ENCODE measurements around the gene APOL3.
"Not testable (repeated sequence)": the region's sequence is repeated elsewhere in the genome, so short reads cannot be mapped to it uniquely, and the experiment has no call there.

The APOL3 gene

GRCh38 chr22:36160499-36160942 is at the start of gene APOL3:
TSS of gene APOL3 (minus strand) at chr22:36160755. CDS start at chr22:36149055, 11,700 bp downstream.
- Histone ChIP-seq H3K9ac (ENCODE audit: low read length) (peak within 1 kb of the TSS; percentile 57), H3K4me3 (ENCODE audit: low read length) (peak within 1 kb of the TSS; percentile 70), H3K4me1 (ENCODE audit: control insufficient read depth, insufficient read depth, low read length) (peaks cover 39% of the 10 kb centered on the region)

GRCh38 chr22:36210224-36210623 is 49.7 kb upstream of the APOL3 start:
- no peaks in the 10 kb centered on the region for H3K4me1 ChIP-seq (ENCODE audit: control insufficient read depth, insufficient read depth, low read length)
- H3K4me3 ChIP-seq (ENCODE audit: low read length): no peak overlapping the region
- H3K27me3 ChIP-seq (ENCODE audit: control insufficient read depth, insufficient read depth, low read length): no peaks in the 10 kb centered on the region
- no peak overlapping the region for H3K9ac ChIP-seq (ENCODE audit: low read length)
- H3K9me3 ChIP-seq (ENCODE audit: control insufficient read depth, low read length): no peaks in the 10 kb centered on the region
- H3K36me3 ChIP-seq (ENCODE audit: control insufficient read depth, insufficient read depth, low read length): no peaks in the 10 kb centered on the region

More at GRCh38 chr22:36160499-36160942, at the start of gene APOL3:
- H3K36me3 ChIP-seq (ENCODE audit: control insufficient read depth, insufficient read depth, low read length): no peaks in the 10 kb centered on the region
- no peaks in the 10 kb centered on the region for H3K9me3 ChIP-seq (ENCODE audit: control insufficient read depth, low read length)
- H3K27me3 ChIP-seq (ENCODE audit: control insufficient read depth, insufficient read depth, low read length): no peaks in the 10 kb centered on the region

- not testable (repeated sequence) for H3K4me1 ChIP-seq (ENCODE audit: control insufficient read depth, insufficient read depth, low read length); H3K27me3 ChIP-seq (ENCODE audit: control insufficient read depth, insufficient read depth, low read length); H3K4me3 ChIP-seq (ENCODE audit: low read length); H3K9me3 ChIP-seq (ENCODE audit: control insufficient read depth, low read length); H3K36me3 ChIP-seq (ENCODE audit: control insufficient read depth, insufficient read depth, low read length); H3K9ac ChIP-seq (ENCODE audit: low read length)
Measured at GRCh38 chr22:36209488-36209908, 48.9 kb upstream of the APOL3 start.

- no peaks in the 10 kb centered on the region for H3K9me3 ChIP-seq (ENCODE audit: control insufficient read depth, low read length)
- H3K36me3 ChIP-seq (ENCODE audit: control insufficient read depth, insufficient read depth, low read length): no peaks in the 10 kb centered on the region
- no peaks in the 10 kb centered on the region for H3K27me3 ChIP-seq (ENCODE audit: control insufficient read depth, insufficient read depth, low read length)
- H3K9ac ChIP-seq (ENCODE audit: low read length): no peak overlapping the region
- H3K4me3 ChIP-seq (ENCODE audit: low read length): no peak overlapping the region
- peaks cover 3% of the 10 kb centered on the region for H3K4me1 ChIP-seq (ENCODE audit: control insufficient read depth, insufficient read depth, low read length)
Measured at GRCh38 chr22:36208914-36209313, 48.4 kb upstream of the APOL3 start.

- Histone ChIP-seq H3K36me3 (ENCODE audit: control insufficient read depth, insufficient read depth, low read length) (no peaks in the 10 kb centered on the region), H3K9me3 (ENCODE audit: control insufficient read depth, low read length) (no peaks in the 10 kb centered on the region), H3K4me1 (ENCODE audit: control insufficient read depth, insufficient read depth, low read length) (peaks cover 7% of the 10 kb centered on the region), H3K27me3 (ENCODE audit: control insufficient read depth, insufficient read depth, low read length) (no peaks in the 10 kb centered on the region), H3K4me3 (ENCODE audit: low read length) (no peak overlapping the region), H3K9ac (ENCODE audit: low read length) (no peak overlapping the region)
Measured at GRCh38 chr22:36208162-36208765, 47.7 kb upstream of the APOL3 start.

GRCh38 chr22:36206255-36206654 is 45.7 kb upstream of the APOL3 start:
- H3K4me1 ChIP-seq (ENCODE audit: control insufficient read depth, insufficient read depth, low read length): peaks cover 16% of the 10 kb centered on the region
- no peaks in the 10 kb centered on the region for H3K36me3 ChIP-seq (ENCODE audit: control insufficient read depth, insufficient read depth, low read length)
- no peaks in the 10 kb centered on the region for H3K27me3 ChIP-seq (ENCODE audit: control insufficient read depth, insufficient read depth, low read length)
- H3K9ac ChIP-seq (ENCODE audit: low read length): no peak overlapping the region
- no peak overlapping the region for H3K4me3 ChIP-seq (ENCODE audit: low read length)
- no peaks in the 10 kb centered on the region for H3K9me3 ChIP-seq (ENCODE audit: control insufficient read depth, low read length)

GRCh38 chr22:36205573-36205972 is 45.0 kb upstream of the APOL3 start:
- not testable (repeated sequence) for H3K4me3 ChIP-seq (ENCODE audit: low read length); H3K9me3 ChIP-seq (ENCODE audit: control insufficient read depth, low read length); H3K9ac ChIP-seq (ENCODE audit: low read length); H3K27me3 ChIP-seq (ENCODE audit: control insufficient read depth, insufficient read depth, low read length); H3K36me3 ChIP-seq (ENCODE audit: control insufficient read depth, insufficient read depth, low read length)
- H3K4me1 ChIP-seq (ENCODE audit: control insufficient read depth, insufficient read depth, low read length): peaks cover 16% of the 10 kb centered on the region

- H3K9me3 ChIP-seq (ENCODE audit: control insufficient read depth, low read length): no peaks in the 10 kb centered on the region
- H3K27me3 ChIP-seq (ENCODE audit: control insufficient read depth, insufficient read depth, low read length): no peaks in the 10 kb centered on the region
- peaks cover 16% of the 10 kb centered on the region for H3K4me1 ChIP-seq (ENCODE audit: control insufficient read depth, insufficient read depth, low read length)
- H3K4me3 ChIP-seq (ENCODE audit: low read length): peak overlapping the region; percentile 45
- peak overlapping the region; percentile 49 for H3K9ac ChIP-seq (ENCODE audit: low read length)
- no peaks in the 10 kb centered on the region for H3K36me3 ChIP-seq (ENCODE audit: control insufficient read depth, insufficient read depth, low read length)
Measured at GRCh38 chr22:36204632-36205015, 44.1 kb upstream of the APOL3 start.

GRCh38 chr22:36204001-36204631 is 43.6 kb upstream of the APOL3 start:
- Histone ChIP-seq H3K4me1 (ENCODE audit: control insufficient read depth, insufficient read depth, low read length) (peaks cover 16% of the 10 kb centered on the region), H3K9me3 (ENCODE audit: control insufficient read depth, low read length) (no peaks in the 10 kb centered on the region), H3K4me3 (ENCODE audit: low read length) (peak overlapping the region; percentile 45), H3K36me3 (ENCODE audit: control insufficient read depth, insufficient read depth, low read length) (no peaks in the 10 kb centered on the region), H3K27me3 (ENCODE audit: control insufficient read depth, insufficient read depth, low read length) (no peaks in the 10 kb centered on the region), H3K9ac (ENCODE audit: low read length) (peak overlapping the region; percentile 49)

GRCh38 chr22:36203441-36203840 is 42.9 kb upstream of the APOL3 start:
- H3K27me3 ChIP-seq (ENCODE audit: control insufficient read depth, insufficient read depth, low read length); H3K9ac ChIP-seq (ENCODE audit: low read length); H3K4me3 ChIP-seq (ENCODE audit: low read length); H3K9me3 ChIP-seq (ENCODE audit: control insufficient read depth, low read length); H3K36me3 ChIP-seq (ENCODE audit: control insufficient read depth, insufficient read depth, low read length): not testable (repeated sequence)
- H3K4me1 ChIP-seq (ENCODE audit: control insufficient read depth, insufficient read depth, low read length): peaks cover 16% of the 10 kb centered on the region

GRCh38 chr22:36202906-36203305 is 42.4 kb upstream of the APOL3 start:
- H3K4me3 ChIP-seq (ENCODE audit: low read length); H3K27me3 ChIP-seq (ENCODE audit: control insufficient read depth, insufficient read depth, low read length); H3K9me3 ChIP-seq (ENCODE audit: control insufficient read depth, low read length); H3K36me3 ChIP-seq (ENCODE audit: control insufficient read depth, insufficient read depth, low read length); H3K9ac ChIP-seq (ENCODE audit: low read length): not testable (repeated sequence)
- H3K4me1 ChIP-seq (ENCODE audit: control insufficient read depth, insufficient read depth, low read length): peaks cover 16% of the 10 kb centered on the region

- no peaks in the 10 kb centered on the region for H3K27me3 ChIP-seq (ENCODE audit: control insufficient read depth, insufficient read depth, low read length)
- peak within 1 kb of the TSS; percentile 55 for H3K9ac ChIP-seq (ENCODE audit: low read length)
- H3K9me3 ChIP-seq (ENCODE audit: control insufficient read depth, low read length): no peaks in the 10 kb centered on the region
- H3K4me3 ChIP-seq (ENCODE audit: low read length): no peak within 1 kb of the TSS
- peaks cover 22% of the 10 kb centered on the region for H3K4me1 ChIP-seq (ENCODE audit: control insufficient read depth, insufficient read depth, low read length)
- H3K36me3 ChIP-seq (ENCODE audit: control insufficient read depth, insufficient read depth, low read length): no peaks in the 10 kb centered on the region
Measured at GRCh38 chr22:36201630-36202319, 41.2 kb upstream of the APOL3 start, which contains the start of gene APOL4. TSS of gene APOL4 (minus strand) at chr22:36201809. CDS start at chr22:36201734, 75 bp downstream.

Measured in mucosa of stomach (tissue), 1 donor.